Body of pancreas (tissue), 4 donors: ENCODE data around the gene ASF1B.

Experiments
- POLR2A ChIP-seq, 3 donors: fragments of 450-650 bp; IDR thresholded peaks; one replicate each; pipeline ENCODE4 v1.6.1; 2016; ENCODE audit warnings: antibody characterized with exemption in 3 of 3, mild to moderate bottlenecking in 2 of 3
- TF ChIP-seq, protein P1 (sequence below), 7 experiments: fragments of 450-650 bp in 4 of 7; fragments of 200-600 bp in 3 of 7; sonication (generic) in 3 of 7; IDR thresholded peaks; one replicate each; pipeline ENCODE4 v1.5.1; 2016 to 2019; ENCODE audit warnings: antibody characterized with exemption in 7 of 7

DNA sequence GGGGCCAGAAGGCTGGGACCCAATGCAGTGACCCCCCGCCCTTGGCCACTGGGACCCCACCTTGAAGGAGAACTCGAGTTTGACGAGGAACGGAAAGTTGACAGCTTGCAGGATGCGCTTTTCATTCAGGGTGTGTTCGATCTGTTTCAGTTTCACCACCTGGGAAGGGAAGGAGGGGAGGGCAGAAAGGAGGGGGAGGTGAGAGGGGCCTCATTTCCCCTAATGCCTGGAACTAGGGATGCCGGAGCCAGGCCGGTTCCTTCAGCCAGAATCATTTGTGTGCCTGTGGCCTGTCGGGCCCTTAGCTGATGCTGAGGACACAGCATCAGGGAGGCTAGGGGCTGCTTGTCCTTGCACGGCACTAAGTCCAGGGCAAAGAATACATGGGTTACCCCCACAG is 33.6 kb downstream of the ASF1B start:
- TF ChIP-seq, protein P1, sequence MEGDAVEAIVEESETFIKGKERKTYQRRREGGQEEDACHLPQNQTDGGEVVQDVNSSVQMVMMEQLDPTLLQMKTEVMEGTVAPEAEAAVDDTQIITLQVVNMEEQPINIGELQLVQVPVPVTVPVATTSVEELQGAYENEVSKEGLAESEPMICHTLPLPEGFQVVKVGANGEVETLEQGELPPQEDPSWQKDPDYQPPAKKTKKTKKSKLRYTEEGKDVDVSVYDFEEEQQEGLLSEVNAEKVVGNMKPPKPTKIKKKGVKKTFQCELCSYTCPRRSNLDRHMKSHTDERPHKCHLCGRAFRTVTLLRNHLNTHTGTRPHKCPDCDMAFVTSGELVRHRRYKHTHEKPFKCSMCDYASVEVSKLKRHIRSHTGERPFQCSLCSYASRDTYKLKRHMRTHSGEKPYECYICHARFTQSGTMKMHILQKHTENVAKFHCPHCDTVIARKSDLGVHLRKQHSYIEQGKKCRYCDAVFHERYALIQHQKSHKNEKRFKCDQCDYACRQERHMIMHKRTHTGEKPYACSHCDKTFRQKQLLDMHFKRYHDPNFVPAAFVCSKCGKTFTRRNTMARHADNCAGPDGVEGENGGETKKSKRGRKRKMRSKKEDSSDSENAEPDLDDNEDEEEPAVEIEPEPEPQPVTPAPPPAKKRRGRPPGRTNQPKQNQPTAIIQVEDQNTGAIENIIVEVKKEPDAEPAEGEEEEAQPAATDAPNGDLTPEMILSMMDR (IDR thresholded peaks at IDR 0.05), result no peak
- TF ChIP-seq POLR2A (IDR thresholded peaks at IDR 0.05), result no peak
